GF-D8 (cell line): ENCODE data around the gene MAMDC2.

Experiments
- DNase-seq: peaks from one replicate; lab custom pipeline; 2025; lab: John Stamatoyannopoulos, UW

The MAMDC2 gene

GRCh38 chr9:70064496-70064895, 20.8 kb downstream of the MAMDC2 start:
- DNase-seq = no peak

DNA sequence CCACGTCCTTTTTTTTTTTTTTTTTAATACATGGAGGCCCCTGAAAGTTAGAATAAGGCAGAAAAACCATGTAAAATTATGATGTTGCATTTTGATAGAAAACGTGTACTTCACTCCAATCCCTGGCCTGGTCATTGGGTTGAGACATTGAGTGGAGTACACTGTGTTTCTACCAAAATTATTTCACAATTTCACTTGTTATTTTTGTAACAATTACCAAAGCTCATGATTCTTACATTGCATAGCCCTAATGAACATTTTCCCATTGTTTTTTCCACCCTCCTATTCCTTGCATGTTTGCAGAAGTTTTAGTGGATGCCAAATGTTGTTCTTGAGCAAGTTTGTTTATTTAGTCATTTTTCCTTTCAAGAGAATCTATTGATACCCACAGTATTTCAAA, 21.9 kb downstream of the MAMDC2 start:
- DNase-seq = no peak

DNA sequence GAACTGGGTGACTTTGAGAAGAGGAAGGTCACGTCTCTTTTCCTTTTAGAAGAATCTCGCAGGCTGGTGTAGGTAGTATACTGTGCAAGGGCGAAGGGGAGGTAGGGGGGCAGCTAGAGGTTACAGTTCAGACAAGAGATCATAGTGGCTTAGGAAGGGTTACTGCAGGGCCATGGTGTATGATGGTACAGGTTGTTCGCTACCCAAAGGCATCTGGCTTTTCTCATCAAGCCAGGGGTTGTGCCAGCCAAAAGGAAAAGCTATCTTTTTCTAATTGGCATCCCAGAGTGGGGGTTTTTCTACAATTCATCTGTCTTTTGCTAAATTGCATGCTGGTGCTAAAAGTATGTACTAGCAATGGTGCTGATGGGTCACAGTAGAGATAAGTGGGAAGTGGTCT, 22.8 kb downstream of the MAMDC2 start:
- no peak for DNase-seq

GRCh38 chr9:70066874-70067273, 23.2 kb downstream of the MAMDC2 start:
- DNase-seq = no peak

DNA sequence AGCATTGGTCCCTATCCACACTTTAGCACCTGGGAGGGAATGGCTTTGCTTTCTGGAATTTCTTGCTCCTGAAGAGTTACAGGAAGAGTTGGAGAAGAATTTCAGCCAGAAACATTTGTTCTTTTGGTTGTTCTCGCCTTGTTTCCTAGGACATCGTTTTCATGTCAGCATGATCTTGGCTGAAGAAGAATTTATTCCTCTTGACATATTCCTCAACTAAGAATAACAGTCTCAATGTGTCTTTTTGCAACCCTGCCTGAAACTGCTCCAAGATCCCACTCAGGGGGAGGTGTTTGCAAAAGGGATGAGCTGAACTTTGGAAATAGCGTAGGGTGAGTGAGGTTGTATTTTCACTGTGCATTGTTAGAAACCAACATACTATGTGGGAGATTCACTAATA, 26.1 kb downstream of the MAMDC2 start:
- DNase-seq = no peak

DNA sequence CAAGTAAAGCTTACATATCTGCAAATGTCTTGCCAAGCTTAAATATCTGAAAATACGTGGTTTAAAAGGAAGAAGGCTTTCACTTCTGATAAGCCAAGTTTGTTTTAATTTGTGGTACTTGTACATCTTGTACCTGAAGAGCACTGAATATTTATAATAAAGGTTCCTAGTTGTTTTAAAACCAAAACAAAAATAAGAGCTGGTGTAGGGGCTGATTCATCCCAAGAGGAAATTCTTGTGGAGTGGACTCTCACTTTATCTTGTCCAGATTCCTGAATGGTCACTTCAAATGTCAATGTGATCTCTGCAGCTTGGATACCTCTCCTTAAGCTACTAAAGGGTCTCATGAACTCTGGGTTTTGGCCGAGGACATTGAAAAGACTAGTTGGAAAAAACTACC, 29.5 kb downstream of the MAMDC2 start:
- no peak for DNase-seq

- no peak for DNase-seq
Measured at GRCh38 chr9:70073756-70074155, 30.1 kb downstream of the MAMDC2 start.

DNA sequence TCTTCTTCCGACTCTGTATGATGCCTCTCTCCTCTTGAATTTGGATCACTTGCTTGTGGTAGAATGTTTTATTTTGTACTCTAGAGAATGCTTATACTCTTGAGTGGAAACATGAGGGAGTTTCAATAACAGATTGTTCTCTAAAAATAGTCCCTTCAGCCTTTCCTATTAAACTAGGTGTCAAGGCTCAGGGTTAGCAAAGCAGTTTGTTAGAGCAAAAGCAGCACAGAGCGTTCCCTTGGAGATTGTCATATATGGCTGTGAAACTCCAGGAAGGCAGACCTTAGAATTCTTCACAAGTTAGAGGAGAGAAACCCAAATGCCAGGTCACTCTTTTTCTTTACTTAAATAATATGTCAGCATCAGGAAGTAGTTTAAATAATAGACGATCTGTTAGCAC, 33.0 kb downstream of the MAMDC2 start:
- no peak for DNase-seq

GRCh38 chr9:70079417-70080037, 35.9 kb downstream of the MAMDC2 start:
- no peak for DNase-seq

- peak; percentile 37 for DNase-seq
Measured at GRCh38 chr9:70080481-70081119, 37.0 kb downstream of the MAMDC2 start.

DNA sequence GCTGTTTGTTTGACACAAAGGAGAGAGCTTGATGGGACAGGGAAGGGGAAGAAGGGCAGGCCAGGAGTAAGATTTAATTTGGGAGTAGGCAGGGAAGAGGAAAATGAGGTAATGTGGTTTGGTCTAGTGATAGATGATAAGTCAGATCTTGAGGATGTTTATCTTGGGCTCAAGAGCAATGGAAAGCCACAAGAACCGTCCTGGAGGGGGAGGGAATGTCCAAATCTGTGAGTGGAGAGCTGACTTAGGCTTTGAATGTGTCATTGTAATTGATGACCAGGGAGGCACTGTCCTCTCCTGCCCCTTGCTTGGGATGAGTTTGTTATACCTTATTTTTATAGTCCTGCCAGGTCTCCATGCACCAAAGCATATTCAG, 37.5 kb downstream of the MAMDC2 start:
- no peak for DNase-seq

DNA sequence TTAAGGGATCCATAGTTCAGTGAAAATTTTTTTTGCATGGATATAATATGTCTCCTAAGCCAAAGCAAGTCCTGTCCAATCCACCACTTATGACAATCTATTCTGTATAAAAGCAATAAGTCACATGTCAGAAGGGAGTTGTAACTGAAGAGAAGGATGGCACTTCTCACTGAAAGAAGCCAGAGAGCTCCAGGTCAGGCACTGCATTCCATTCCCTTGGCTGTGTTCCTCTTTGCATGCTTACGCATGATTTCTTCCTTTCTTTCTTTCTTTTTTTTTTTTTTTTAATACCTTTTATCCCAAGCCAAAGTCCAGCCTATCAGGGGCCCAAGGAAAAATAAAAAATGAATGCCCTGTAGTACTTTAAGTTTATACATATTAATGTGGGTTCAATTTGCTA, 39.8 kb downstream of the MAMDC2 start:
- no peak for DNase-seq

DNA sequence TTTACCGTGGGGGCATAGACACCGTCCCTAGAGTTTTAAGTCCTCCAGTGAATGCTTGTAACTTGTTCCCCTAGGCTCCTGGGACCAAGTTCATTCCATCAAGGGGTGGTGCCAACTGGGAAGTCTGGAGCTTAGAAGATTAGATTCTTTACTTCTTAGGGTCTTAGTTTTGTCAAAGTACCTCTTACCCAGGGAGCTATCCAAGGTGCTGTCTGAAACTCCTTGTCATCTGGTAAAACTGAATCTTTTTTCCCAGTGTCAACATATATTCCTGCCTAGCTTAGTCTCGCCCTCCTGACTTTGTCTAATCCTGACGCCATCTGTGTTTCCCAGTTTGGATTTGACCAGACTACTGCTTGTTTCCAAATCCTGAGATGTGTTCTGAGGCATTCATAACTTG, 41.6 kb downstream of the MAMDC2 start:
- no peak for DNase-seq

GRCh38 chr9:70091103-70091502, 47.5 kb downstream of the MAMDC2 start:
- DNase-seq = no peak

- DNase-seq = no peak
Measured at GRCh38 chr9:70091572-70091971, 47.9 kb downstream of the MAMDC2 start.

DNA sequence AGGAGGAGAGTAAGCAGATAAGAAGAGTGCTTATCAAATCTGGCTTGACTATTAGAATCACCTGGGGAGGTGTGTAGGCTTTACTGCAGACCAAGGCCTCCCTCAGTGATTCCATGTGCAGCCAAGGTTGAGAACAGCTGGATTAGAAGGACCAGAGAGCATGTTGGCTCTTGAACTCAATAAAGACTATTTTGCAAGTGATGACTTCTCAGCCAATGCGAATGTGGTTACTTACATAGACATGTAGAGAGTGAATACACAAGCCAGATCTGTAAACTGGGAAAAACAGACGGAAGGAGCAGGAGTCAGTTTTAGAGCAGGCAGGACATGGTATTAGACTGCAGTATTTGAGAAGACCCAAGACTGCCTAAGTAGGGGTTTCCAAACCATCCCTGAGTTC, 48.5 kb downstream of the MAMDC2 start:
- no peak for DNase-seq

DNA sequence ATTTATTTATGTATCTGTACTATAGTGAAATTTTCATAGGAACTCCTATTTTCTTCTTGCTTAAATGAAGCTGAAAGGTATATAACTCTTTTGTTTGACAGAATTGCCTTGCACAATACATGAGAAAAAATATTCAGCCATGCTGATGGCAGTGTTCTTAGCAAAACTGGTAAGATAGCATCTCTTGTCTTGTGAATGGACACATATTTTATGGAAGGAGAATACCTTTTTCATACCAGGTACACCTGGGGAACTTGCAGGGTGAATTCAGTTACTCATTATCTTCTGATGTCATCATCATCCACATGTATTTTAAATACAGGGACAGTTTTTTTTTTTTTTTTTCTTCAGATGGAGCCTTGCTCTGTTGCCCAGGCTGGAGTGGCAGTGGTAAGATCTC, 49.4 kb downstream of the MAMDC2 start:
- no peak for DNase-seq

- DNase-seq = no peak
Measured at GRCh38 chr9:70093944-70094343, 50.3 kb downstream of the MAMDC2 start.

GRCh38 chr9:70094747-70095146, 51.1 kb downstream of the MAMDC2 start:
- DNase-seq = no peak

DNA sequence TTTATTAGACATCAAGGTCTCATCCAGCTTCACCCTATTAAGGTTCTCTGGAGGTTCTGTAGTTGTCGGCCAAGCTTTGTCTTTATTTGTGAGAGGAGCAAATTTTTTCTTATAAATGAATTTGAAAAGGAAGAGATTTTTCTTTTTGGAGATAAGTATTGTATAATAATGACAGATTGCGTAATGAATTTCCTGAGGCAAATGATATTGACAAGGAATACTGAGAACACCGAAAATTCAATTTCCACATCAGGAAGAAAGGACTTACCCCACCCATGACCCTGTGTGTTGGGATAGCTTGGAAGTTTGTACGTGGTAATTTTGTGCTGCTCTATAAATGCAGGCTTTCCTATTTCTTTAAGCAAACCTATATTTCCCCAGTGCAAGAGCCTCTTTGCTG, 53.5 kb downstream of the MAMDC2 start:
- no peak for DNase-seq

DNA sequence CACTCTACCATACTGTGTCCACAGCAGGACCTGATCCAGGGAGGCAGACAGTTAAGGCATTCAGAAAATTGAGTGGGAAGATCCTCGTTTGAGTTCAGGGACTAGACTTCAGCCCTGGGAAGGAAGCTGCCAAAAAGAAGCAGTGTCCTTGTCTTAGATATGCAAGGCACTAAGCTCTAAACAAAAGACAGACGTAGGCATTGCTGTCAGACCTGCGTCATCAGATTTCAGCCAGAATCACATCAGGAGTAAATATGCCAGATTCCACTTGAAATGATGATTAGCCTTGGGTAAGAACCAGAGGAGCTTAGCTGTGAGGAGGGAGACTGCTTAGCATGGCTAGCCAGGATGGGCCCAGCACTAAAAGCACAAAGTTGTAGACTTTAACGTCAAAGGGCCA, 56.7 kb downstream of the MAMDC2 start:
- no peak for DNase-seq

DNA sequence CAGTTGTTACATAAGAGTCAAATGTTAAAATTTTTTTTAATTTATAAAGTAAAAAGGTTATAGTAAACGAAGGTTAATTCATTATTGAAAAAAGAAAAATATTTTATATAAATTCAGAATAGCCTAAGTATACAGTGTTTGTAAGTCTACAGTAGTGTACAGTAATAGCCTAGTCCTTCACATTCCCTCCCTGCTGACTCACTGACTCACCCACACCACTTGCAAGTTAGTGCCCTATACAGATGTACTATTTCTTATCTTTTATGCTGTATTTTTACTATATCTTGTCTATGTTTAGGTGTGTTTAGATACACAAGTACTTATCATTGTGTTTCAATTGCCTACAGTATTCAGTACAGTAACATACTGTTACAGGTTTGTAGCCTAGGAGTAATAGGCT, 57.6 kb downstream of the MAMDC2 start:
- no peak for DNase-seq

GRCh38 chr9:70105147-70105546, 61.5 kb downstream of the MAMDC2 start:
- no peak for DNase-seq

- DNase-seq = no peak
Measured at GRCh38 chr9:70106571-70106970, 62.9 kb downstream of the MAMDC2 start.
